ENCODE results near the gene IGSF6. TPM values are rescaled to one million over a fixed set of nuclear protein-coding genes. Genes with fewer than 3 reads are reported as not detected.

IGSF6 gene
- total RNA-seq, 1 donor from 2014 or later: not detected

- Mint-ChIP-seq H3K9me3 (ENCODE audit: unreplicated experiment) (no peaks in the 10 kb centered on the region), H3K27ac (ENCODE audit: unreplicated experiment) (peak overlapping the region; percentile 66), H3K4me1 (ENCODE audit: unreplicated experiment) (peaks cover 31% of the 10 kb centered on the region), H3K27me3 (ENCODE audit: unreplicated experiment) (no peaks in the 10 kb centered on the region), H3K36me3 (ENCODE audit: unreplicated experiment) (peaks cover 4% of the 10 kb centered on the region), H3K4me3 (ENCODE audit: unreplicated experiment) (no peak overlapping the region)
- DNase-seq (ENCODE audit: extremely low spot score, unreplicated experiment): no peak
- TF ChIP-seq, protein P1, sequence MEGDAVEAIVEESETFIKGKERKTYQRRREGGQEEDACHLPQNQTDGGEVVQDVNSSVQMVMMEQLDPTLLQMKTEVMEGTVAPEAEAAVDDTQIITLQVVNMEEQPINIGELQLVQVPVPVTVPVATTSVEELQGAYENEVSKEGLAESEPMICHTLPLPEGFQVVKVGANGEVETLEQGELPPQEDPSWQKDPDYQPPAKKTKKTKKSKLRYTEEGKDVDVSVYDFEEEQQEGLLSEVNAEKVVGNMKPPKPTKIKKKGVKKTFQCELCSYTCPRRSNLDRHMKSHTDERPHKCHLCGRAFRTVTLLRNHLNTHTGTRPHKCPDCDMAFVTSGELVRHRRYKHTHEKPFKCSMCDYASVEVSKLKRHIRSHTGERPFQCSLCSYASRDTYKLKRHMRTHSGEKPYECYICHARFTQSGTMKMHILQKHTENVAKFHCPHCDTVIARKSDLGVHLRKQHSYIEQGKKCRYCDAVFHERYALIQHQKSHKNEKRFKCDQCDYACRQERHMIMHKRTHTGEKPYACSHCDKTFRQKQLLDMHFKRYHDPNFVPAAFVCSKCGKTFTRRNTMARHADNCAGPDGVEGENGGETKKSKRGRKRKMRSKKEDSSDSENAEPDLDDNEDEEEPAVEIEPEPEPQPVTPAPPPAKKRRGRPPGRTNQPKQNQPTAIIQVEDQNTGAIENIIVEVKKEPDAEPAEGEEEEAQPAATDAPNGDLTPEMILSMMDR (IDR thresholded peaks at IDR 0.05): no peak
Observed at GRCh38 chr16:21613781-21614180, 38.6 kb downstream of the IGSF6 start.

GRCh38 chr16:21613361-21613760, 39.0 kb downstream of the IGSF6 start:
- H3K27ac Mint-ChIP-seq (ENCODE audit: unreplicated experiment): peak overlapping the region; percentile 66
- H3K27me3 Mint-ChIP-seq (ENCODE audit: unreplicated experiment): no peaks in the 10 kb centered on the region
- TF ChIP-seq, protein P1 (IDR thresholded peaks at IDR 0.05): no peak
- H3K4me1 Mint-ChIP-seq (ENCODE audit: unreplicated experiment): peaks cover 31% of the 10 kb centered on the region
- H3K4me3 Mint-ChIP-seq (ENCODE audit: unreplicated experiment): no peak overlapping the region
- H3K36me3 Mint-ChIP-seq (ENCODE audit: unreplicated experiment): peaks cover 3% of the 10 kb centered on the region
- H3K9me3 Mint-ChIP-seq (ENCODE audit: unreplicated experiment): no peaks in the 10 kb centered on the region
- DNase-seq (ENCODE audit: extremely low spot score, unreplicated experiment): no peak

- peaks cover 31% of the 10 kb centered on the region for H3K4me1 Mint-ChIP-seq (ENCODE audit: unreplicated experiment)
- TF ChIP-seq, protein P1 (IDR thresholded peaks at IDR 0.05): no peak
- H3K4me3 Mint-ChIP-seq (ENCODE audit: unreplicated experiment): no peak overlapping the region
- no peak overlapping the region for H3K27ac Mint-ChIP-seq (ENCODE audit: unreplicated experiment)
- DNase-seq (ENCODE audit: extremely low spot score, unreplicated experiment): no peak
- H3K36me3 Mint-ChIP-seq (ENCODE audit: unreplicated experiment): no peaks in the 10 kb centered on the region
- H3K9me3 Mint-ChIP-seq (ENCODE audit: unreplicated experiment): no peaks in the 10 kb centered on the region
- H3K27me3 Mint-ChIP-seq (ENCODE audit: unreplicated experiment): no peaks in the 10 kb centered on the region
Observed at GRCh38 chr16:21611556-21612384, 40.6 kb downstream of the IGSF6 start.

GRCh38 chr16:21611198-21611555, 41.2 kb downstream of the IGSF6 start:
- no peak overlapping the region for H3K27ac Mint-ChIP-seq (ENCODE audit: unreplicated experiment)
- peaks cover 31% of the 10 kb centered on the region for H3K4me1 Mint-ChIP-seq (ENCODE audit: unreplicated experiment)

DNA sequence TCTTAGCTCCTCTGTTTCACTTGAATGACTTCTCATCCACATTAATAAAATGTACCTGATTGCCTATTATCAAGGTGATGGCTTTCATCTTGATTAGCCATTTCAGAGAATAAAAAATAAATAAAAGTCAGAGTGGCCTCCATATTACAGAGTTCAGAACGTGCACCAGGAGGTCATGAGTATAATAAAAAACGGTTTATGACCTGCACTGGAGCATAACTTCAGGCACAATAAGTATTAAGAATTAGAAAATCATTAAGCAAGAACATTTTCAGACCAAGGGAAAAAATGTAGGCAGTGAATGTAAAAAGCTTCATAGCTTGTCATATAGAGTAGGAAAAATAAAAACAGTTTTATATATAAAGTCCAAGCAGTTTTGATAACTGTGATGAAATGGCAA, 41.6 kb downstream of the IGSF6 start:
- Mint-ChIP-seq H3K27ac (ENCODE audit: unreplicated experiment) (no peak overlapping the region), H3K4me3 (ENCODE audit: unreplicated experiment) (no peak overlapping the region), H3K9me3 (ENCODE audit: unreplicated experiment) (no peaks in the 10 kb centered on the region), H3K36me3 (ENCODE audit: unreplicated experiment) (no peaks in the 10 kb centered on the region), H3K4me1 (ENCODE audit: unreplicated experiment) (peaks cover 28% of the 10 kb centered on the region), H3K27me3 (ENCODE audit: unreplicated experiment) (no peaks in the 10 kb centered on the region)
- DNase-seq (ENCODE audit: extremely low spot score, unreplicated experiment): no peak
- TF ChIP-seq, protein P1 (IDR thresholded peaks at IDR 0.05): no peak

More at GRCh38 chr16:21611198-21611555, 41.2 kb downstream of the IGSF6 start:
- Mint-ChIP-seq H3K9me3 (ENCODE audit: unreplicated experiment) (no peaks in the 10 kb centered on the region), H3K36me3 (ENCODE audit: unreplicated experiment) (no peaks in the 10 kb centered on the region), H3K27me3 (ENCODE audit: unreplicated experiment) (no peaks in the 10 kb centered on the region), H3K4me3 (ENCODE audit: unreplicated experiment) (no peak overlapping the region)
- TF ChIP-seq, protein P1 (IDR thresholded peaks at IDR 0.05): no peak
- DNase-seq (ENCODE audit: extremely low spot score, unreplicated experiment): no peak
